Cardiac muscle cell (in vitro differentiated cells and primary cell): ENCODE measurements around the gene MFSD12. TPM values are rescaled to one million over a fixed set of nuclear protein-coding genes. Genes with fewer than 3 reads are reported as not detected.

ENCODE experiments used
- DNase-seq, 2 donors: peaks; one replicate each; pipeline versions ENCODE4 v3.0.0 to v3.0.0-alpha.2; 2010 to 2017; ENCODE audit warnings: low read depth in 1 of 2, low spot score in 1 of 2
- H3K27ac ChIP-seq: fragments of 200-600 bp; sonication (generic); 2 replicates; pipeline ENCODE4 v1.5.1; 2016
- H3K27me3 ChIP-seq: fragments of 200-600 bp; sonication (generic); 2 replicates; pipeline ENCODE4 v1.6.0; 2016; ENCODE audit warnings: control low read depth
- H3K36me3 ChIP-seq: fragments of 200-600 bp; sonication (generic); 2 replicates; pipeline ENCODE4 v1.5.1; 2016; ENCODE audit warnings: control low read depth
- H3K4me1 ChIP-seq: fragments of 200-600 bp; sonication (generic); 2 replicates; pipeline ENCODE4 v1.8.1; 2017; ENCODE audit warnings: low read depth, mild to moderate bottlenecking, mixed run types
- H3K4me3 ChIP-seq: fragments of 200-600 bp; sonication (generic); 2 replicates; pipeline ENCODE4 v1.5.1; 2016; ENCODE audit warnings: mild to moderate bottlenecking
- H3K9me3 ChIP-seq: fragments of 200-600 bp; sonication (generic); 2 replicates; pipeline ENCODE4 v1.5.1; 2017; ENCODE audit warnings: low read depth, mild to moderate bottlenecking, control low read depth
- polyA plus RNA-seq: library from polyadenylated mRNA; unstranded; fragments of >200 nt; fragmentation: Nextera tagmentation; extraction: Ambion mirVana; gene quantifications from 2 replicates; pipeline ENCODE4 v1.2.1, GENCODE V29; 2016
- total RNA-seq: library from RNA; depleted of rRNA; stranded (reverse); fragments of >200 nt; gene quantifications from 2 replicates; pipeline ENCODE4 v1.2.3, GENCODE V29; 2016
- TF ChIP-seq, protein P1 (sequence below): IDR thresholded peaks from 2 replicates; pipeline ENCODE4 v1.5.1; 2012; ENCODE audit warnings: low read depth, mild to moderate bottlenecking, low read length

MFSD12 gene
- total and polyA plus RNA-seq, 2 experiments from 2014 or later: 71.8 to 89.0 TPM

DNA sequence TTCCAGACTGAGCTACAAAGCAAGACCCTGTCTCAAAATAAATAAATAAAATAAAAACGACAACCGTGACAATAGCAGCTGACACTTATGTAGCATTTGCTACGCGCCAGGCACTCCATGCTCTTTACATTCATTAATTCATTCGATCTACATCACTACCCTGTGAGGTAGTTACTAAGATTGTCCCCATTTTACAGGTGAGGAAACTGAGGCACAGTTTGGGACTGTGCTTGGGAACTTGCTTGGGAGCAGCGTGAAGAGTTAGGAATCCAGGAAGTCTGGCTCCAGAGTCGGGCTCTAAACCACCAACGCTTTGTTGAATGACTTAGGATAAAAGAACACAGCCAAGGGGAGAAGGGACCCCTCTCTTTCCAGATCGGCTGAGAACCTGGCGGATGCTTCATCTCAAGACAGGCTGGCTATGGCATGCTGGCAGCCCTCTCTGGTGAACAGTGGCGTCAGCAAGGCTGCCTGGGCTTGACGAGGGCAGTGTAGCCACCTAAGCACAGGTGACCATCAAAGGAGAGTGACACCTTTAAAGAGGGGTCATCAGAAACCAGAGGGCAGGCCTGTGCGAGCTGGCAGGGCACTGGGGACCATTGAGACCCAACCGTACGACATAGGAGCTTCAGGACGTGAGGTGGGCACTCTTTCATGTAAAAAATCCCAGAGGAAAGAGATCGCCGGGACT, 57.5 kb downstream of the MFSD12 start:
- H3K9me3 ChIP-seq: no peaks in the 10 kb centered on the region
- TF ChIP-seq, protein P1, sequence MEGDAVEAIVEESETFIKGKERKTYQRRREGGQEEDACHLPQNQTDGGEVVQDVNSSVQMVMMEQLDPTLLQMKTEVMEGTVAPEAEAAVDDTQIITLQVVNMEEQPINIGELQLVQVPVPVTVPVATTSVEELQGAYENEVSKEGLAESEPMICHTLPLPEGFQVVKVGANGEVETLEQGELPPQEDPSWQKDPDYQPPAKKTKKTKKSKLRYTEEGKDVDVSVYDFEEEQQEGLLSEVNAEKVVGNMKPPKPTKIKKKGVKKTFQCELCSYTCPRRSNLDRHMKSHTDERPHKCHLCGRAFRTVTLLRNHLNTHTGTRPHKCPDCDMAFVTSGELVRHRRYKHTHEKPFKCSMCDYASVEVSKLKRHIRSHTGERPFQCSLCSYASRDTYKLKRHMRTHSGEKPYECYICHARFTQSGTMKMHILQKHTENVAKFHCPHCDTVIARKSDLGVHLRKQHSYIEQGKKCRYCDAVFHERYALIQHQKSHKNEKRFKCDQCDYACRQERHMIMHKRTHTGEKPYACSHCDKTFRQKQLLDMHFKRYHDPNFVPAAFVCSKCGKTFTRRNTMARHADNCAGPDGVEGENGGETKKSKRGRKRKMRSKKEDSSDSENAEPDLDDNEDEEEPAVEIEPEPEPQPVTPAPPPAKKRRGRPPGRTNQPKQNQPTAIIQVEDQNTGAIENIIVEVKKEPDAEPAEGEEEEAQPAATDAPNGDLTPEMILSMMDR: no peak
- H3K4me3 ChIP-seq: peak overlapping the region; percentile 83
- H3K27ac ChIP-seq: peak overlapping the region; percentile 96
- H3K27me3 ChIP-seq: no peaks in the 10 kb centered on the region
- no peak for DNase-seq
- peaks cover 5% of the 10 kb centered on the region for H3K36me3 ChIP-seq
- H3K4me1 ChIP-seq: peaks cover 4% of the 10 kb centered on the region

DNA sequence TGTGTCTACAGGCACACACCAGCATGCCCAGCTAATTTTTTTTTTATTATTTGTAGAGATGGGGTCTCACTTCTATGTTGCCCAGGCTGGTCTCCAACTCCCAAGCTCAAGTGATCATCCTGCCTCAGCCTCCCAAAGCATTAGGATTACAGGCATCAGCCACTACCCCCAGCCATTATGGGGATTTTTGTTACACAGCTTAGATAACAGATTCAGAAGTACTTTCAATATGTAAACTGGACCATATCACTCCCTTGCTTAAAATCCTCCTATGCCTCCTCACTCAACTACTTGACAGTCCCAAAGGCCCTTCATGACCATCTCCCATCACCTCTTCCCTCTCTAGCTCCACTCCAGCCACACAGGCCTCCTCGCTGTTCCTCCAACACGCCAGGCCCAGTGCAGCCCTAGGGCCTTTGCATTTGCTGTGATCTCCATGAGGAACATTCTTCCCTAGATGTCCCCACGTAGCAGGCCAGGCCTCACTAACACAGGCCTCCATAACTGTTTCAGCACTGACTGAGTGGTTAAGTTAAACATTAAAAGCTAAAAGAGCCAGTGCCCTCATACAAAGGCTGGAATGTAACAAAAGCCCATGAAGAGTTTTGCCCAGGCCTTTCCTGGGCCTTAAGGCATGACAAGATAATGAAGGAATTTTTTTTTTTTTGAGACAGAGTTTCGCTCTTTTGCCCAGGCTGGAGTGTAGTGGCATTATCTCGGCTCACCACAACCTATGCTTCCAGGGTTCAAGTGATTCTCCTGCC, 59.4 kb downstream of the MFSD12 start:
- peaks cover 4% of the 10 kb centered on the region for H3K4me1 ChIP-seq
- no peaks in the 10 kb centered on the region for H3K9me3 ChIP-seq
- TF ChIP-seq, protein P1: no peak
- no peak for DNase-seq
- H3K27me3 ChIP-seq: no peaks in the 10 kb centered on the region
- H3K4me3 ChIP-seq: no peak overlapping the region
- no peak overlapping the region for H3K27ac ChIP-seq
- peaks cover 8% of the 10 kb centered on the region for H3K36me3 ChIP-seq

DNA sequence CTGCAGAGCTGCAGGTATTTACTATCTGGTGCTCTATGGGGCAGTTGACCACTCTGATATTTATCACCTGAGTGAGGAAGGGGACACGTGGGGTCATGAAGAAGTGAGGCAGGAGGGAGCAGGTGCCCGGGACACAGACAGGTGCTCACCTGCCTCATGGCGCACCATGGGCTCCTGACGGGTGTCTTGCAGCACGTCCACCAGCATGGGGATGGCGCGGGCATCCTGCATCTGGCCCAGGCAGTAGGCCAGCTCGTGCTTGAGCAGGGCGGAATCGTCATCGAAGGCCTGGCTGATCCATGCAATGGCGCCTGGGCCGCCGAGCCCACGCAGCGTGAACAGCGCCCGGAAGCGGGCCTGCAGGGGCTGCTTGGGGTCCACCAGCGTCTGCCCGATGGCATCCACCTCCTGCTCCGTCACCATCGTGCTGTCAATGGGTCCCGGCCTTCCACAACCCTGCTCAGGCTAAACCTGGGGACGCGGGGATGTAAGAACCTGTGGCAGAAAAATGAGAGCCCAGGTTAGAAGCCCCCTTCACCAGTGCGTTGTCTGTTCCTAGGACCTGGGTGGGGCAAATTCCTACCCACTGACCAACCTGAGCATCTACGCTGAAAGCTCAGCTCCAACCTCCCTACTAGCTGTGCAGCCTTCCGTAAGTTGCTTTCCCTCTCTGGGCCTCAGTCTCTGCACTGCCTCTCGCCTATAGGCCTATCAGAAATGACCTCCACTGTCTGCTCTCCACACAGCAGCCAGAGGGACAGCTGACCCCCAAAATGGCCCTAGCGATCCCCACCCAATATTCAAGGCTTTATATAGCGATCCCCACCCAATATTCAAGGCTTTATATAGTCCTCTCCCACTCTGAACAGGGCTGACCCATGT, 60.8 kb downstream of the MFSD12 start:
- no peaks in the 10 kb centered on the region for H3K27me3 ChIP-seq
- TF ChIP-seq, protein P1: no peak
- peaks cover 4% of the 10 kb centered on the region for H3K4me1 ChIP-seq
- no peak overlapping the region for H3K27ac ChIP-seq
- DNase-seq: no peak
- H3K4me3 ChIP-seq: no peak overlapping the region
- H3K9me3 ChIP-seq: no peaks in the 10 kb centered on the region
- peaks cover 8% of the 10 kb centered on the region for H3K36me3 ChIP-seq

DNA sequence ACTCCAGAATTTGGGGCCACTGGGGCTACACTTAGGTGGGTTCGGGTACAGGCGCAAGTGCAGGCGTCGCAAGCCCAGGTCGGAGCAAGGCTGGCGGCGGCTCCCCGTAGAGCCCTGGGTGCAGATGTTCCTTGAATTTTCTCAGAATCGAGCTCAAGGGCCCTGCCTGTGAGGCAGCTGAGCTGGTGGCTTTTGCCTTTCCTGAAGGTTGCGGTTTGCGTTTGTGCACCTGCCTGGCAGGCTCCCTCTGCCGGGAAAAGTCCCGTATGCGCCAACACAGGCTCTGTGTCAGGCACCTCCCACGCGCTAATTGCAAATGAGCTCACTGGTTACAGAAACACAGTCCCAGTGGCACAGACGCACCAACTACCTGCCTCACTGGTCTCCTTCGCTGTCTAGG, 62.8 kb downstream of the MFSD12 start:
- DNase-seq: no peak
- Histone ChIP-seq H3K36me3 (peaks cover 8% of the 10 kb centered on the region), H3K9me3 (no peaks in the 10 kb centered on the region)

More for the DNA sequence above, 62.8 kb downstream of the MFSD12 start:
- Histone ChIP-seq H3K27me3 (no peaks in the 10 kb centered on the region), H3K27ac (no peak overlapping the region), H3K4me1 (peaks cover 2% of the 10 kb centered on the region), H3K4me3 (no peak overlapping the region)
- TF ChIP-seq, protein P1: no peak

Other genes with a start within 250 kb of the MFSD12 start
- gene NFIC, start 191.0 kb downstream of the MFSD12 start, total RNA-seq: 29.4 and 46.1 TPM in 2 replicates
- 32.7 and 42.2 TPM in 2 replicates for gene NFIC, start 191.0 kb downstream of the MFSD12 start, polyA plus RNA-seq
- 0.63 TPM in 1 of 2 replicates, not detected in the other for gene SMIM24, start 77.1 kb downstream of the MFSD12 start, total RNA-seq
- 0.22 and 0.75 TPM in 2 replicates for gene SMIM24, start 77.1 kb downstream of the MFSD12 start, polyA plus RNA-seq
- gene SMIM44, start 74.1 kb downstream of the MFSD12 start, total RNA-seq: not detected in 2 replicates
- gene SMIM44, start 74.1 kb downstream of the MFSD12 start, polyA plus RNA-seq: not detected in 2 replicates
- 16.2 and 19.4 TPM in 2 replicates for gene DOHH, start 56.9 kb downstream of the MFSD12 start, total RNA-seq
- 15.1 and 21.0 TPM in 2 replicates for gene DOHH, start 56.9 kb downstream of the MFSD12 start, polyA plus RNA-seq
- gene FZR1, start 51.3 kb downstream of the MFSD12 start, total RNA-seq: 45.5 and 68.5 TPM in 2 replicates
- 48.6 and 70.7 TPM in 2 replicates for gene FZR1, start 51.3 kb downstream of the MFSD12 start, polyA plus RNA-seq
- 1.9 and 5.4 TPM in 2 replicates for gene TEKTIP1, start 18.4 kb downstream of the MFSD12 start, total RNA-seq
- 4.0 and 5.9 TPM in 2 replicates for gene TEKTIP1, start 18.4 kb downstream of the MFSD12 start, polyA plus RNA-seq
- gene HMG20B, start 15.4 kb upstream of the MFSD12 start, total RNA-seq: 202 and 253 TPM in 2 replicates
- gene HMG20B, start 15.4 kb upstream of the MFSD12 start, polyA plus RNA-seq: 154 and 177 TPM in 2 replicates
- 0.28 and 0.54 TPM in 2 replicates for gene GIPC3, start 27.9 kb upstream of the MFSD12 start, total RNA-seq
- gene GIPC3, start 27.9 kb upstream of the MFSD12 start, polyA plus RNA-seq: 0.13 and 2.2 TPM in 2 replicates
- 0.15 and 0.18 TPM in 2 replicates for gene TBXA2R, start 49.3 kb upstream of the MFSD12 start, total RNA-seq
- 0.40 and 1.0 TPM in 2 replicates for gene TBXA2R, start 49.3 kb upstream of the MFSD12 start, polyA plus RNA-seq
- gene CACTIN, start 69.2 kb upstream of the MFSD12 start, total RNA-seq: 31.0 and 49.0 TPM in 2 replicates
- 19.4 and 20.1 TPM in 2 replicates for gene CACTIN, start 69.2 kb upstream of the MFSD12 start, polyA plus RNA-seq
- gene PIP5K1C, start 142.9 kb upstream of the MFSD12 start, total RNA-seq: 24.1 and 28.4 TPM in 2 replicates
- 21.0 and 21.8 TPM in 2 replicates for gene PIP5K1C, start 142.9 kb upstream of the MFSD12 start, polyA plus RNA-seq
- 2.8 and 5.2 TPM in 2 replicates for gene TJP3, start 150.8 kb upstream of the MFSD12 start, total RNA-seq
- 3.0 and 5.0 TPM in 2 replicates for gene TJP3, start 150.8 kb upstream of the MFSD12 start, polyA plus RNA-seq
- gene APBA3, start 204.1 kb upstream of the MFSD12 start, total RNA-seq: 39.9 and 49.4 TPM in 2 replicates
- gene APBA3, start 204.1 kb upstream of the MFSD12 start, polyA plus RNA-seq: 29.4 and 34.3 TPM in 2 replicates
- gene MRPL54, start 205.1 kb upstream of the MFSD12 start, total RNA-seq: 37.9 and 57.8 TPM in 2 replicates
- gene MRPL54, start 205.1 kb upstream of the MFSD12 start, polyA plus RNA-seq: 81.5 and 91.2 TPM in 2 replicates
- not detected in 2 replicates for gene RAX2, start 214.6 kb upstream of the MFSD12 start, total RNA-seq
- not detected in 2 replicates for gene RAX2, start 214.6 kb upstream of the MFSD12 start, polyA plus RNA-seq
- gene MATK, start 228.8 kb upstream of the MFSD12 start, total RNA-seq: 4.9 and 6.9 TPM in 2 replicates
- gene MATK, start 228.8 kb upstream of the MFSD12 start, polyA plus RNA-seq: 4.8 and 7.4 TPM in 2 replicates